B cell (primary cell): ENCODE measurements around the gene MT1M. TPM values are rescaled to one million over a fixed set of nuclear protein-coding genes. Genes with fewer than 3 reads are reported as not detected.

Source experiments
- ATAC-seq: fragments of 200-7000 bp; cut with Tn5 transposase; one replicate; pipeline ENCODE4 v1.10.0; 2021; ENCODE audit warnings: low read depth, mild to moderate bottlenecking, moderate number of reproducible peaks, moderate library complexity
- CTCF ChIA-PET: fragments of 350-600 bp; sonication (Branson Sonifier 250); formaldehyde crosslinking; loops from one replicate; lab custom pipeline; 2021; ENCODE audit warnings: antibody characterized with exemption, inconsistent platforms; lab: Charles Lee
- POLR2A ChIA-PET: fragments of 350-600 bp; sonication (Branson Sonifier 250); formaldehyde crosslinking; loops from one replicate; lab custom pipeline; 2021; ENCODE audit warnings: antibody characterized with exemption; lab: Charles Lee
- DNase-seq: peaks from one replicate; pipeline ENCODE4 v3.0.0; 2013
- H2AFZ ChIP-seq: 2 replicates; pipeline ENCODE4 v1.6.1; 2012; ENCODE audit warnings: mild to moderate bottlenecking, low read depth, low read length; ENCODE audit not compliant: insufficient read depth, poor library complexity, severe bottlenecking
- H3K27ac ChIP-seq, 2 donors: 1 replicate in 1 of 2; 2 replicates in 1 of 2; pipeline ENCODE4 v1.5.1; 2012 to 2013; ENCODE audit warnings: low read length in 2 of 2, mild to moderate bottlenecking in 2 of 2, moderate library complexity in 1 of 2
- H3K27me3 ChIP-seq, 4 experiments: fragments of 200-600 bp in 1 of 4; sonication (generic) in 1 of 4; replicated peaks in 1 of 4; 1 replicate in 2 of 4; 2 replicates in 2 of 4; pipeline versions ENCODE4 v1.6.1 to v1.7.0; 2013 to 2016; ENCODE audit warnings: low read length in 3 of 4, mild to moderate bottlenecking in 2 of 4, mixed read lengths in 1 of 4, moderate library complexity in 1 of 4; ENCODE audit not compliant: insufficient read depth in 4 of 4, control insufficient read depth in 3 of 4; ENCODE audit errors: control extremely low read depth in 1 of 4
- H3K36me3 ChIP-seq, 2 experiments: replicated peaks in 1 of 2; 1 replicate in 1 of 2; 2 replicates in 1 of 2; pipeline versions ENCODE4 v1.6.1 to v1.7.1; 2013; ENCODE audit warnings: low read length in 1 of 2; ENCODE audit not compliant: insufficient read depth in 2 of 2, control insufficient read depth in 1 of 2; ENCODE audit errors: control extremely low read depth in 1 of 2, extremely low read depth in 1 of 2
- H3K4me1 ChIP-seq, 2 donors: fragments of 200-600 bp in 1 of 2; sonication (generic) in 1 of 2; 1 replicate in 1 of 2; 2 replicates in 1 of 2; pipeline versions ENCODE4 v1.5.1 to v1.6.1; 2013 to 2017; ENCODE audit warnings: low read length in 2 of 2; ENCODE audit not compliant: control insufficient read depth in 2 of 2, insufficient read depth in 2 of 2
- H3K4me2 ChIP-seq: replicated peaks from 2 replicates; pipeline ENCODE3; 2012; ENCODE audit warnings: mild to moderate bottlenecking, low read depth, low read length; ENCODE audit not compliant: poor library complexity, severe bottlenecking
- H3K4me3 ChIP-seq, 5 experiments: fragments of 200-600 bp in 1 of 5; sonication (generic) in 1 of 5; 1 replicate in 3 of 5; 2 replicates in 2 of 5; pipeline versions ENCODE4 v1.5.1 to v1.7.0; 2011 to 2016; ENCODE audit warnings: low read length in 4 of 5, mild to moderate bottlenecking in 4 of 5, low read depth in 2 of 5, control low read depth in 1 of 5, moderate library complexity in 1 of 5; ENCODE audit not compliant: insufficient read depth in 1 of 5; ENCODE audit errors: control extremely low read depth in 1 of 5, extremely low read depth in 1 of 5
- H3K79me2 ChIP-seq: fragments of 200-600 bp; sonication (generic); one replicate; pipeline ENCODE4 v1.6.0; 2016; ENCODE audit warnings: low read length; ENCODE audit not compliant: control insufficient read depth, insufficient read depth
- H3K9ac ChIP-seq: fragments of 200-600 bp; sonication (generic); 2 replicates; pipeline ENCODE4 v1.6.1; 2017; ENCODE audit warnings: mild to moderate bottlenecking, low read length, moderate library complexity
- H3K9me3 ChIP-seq, 3 donors: one replicate each; pipeline versions ENCODE4 v1.6.1 to v1.7.1; 2013; ENCODE audit warnings: low read length in 2 of 3; ENCODE audit not compliant: control insufficient read depth in 2 of 3, insufficient read depth in 1 of 3; ENCODE audit errors: control extremely low read depth in 1 of 3
- H4K20me1 ChIP-seq: 2 replicates; pipeline ENCODE4 v1.6.0; 2012; ENCODE audit warnings: mild to moderate bottlenecking, low read length; ENCODE audit not compliant: insufficient read depth, control insufficient read depth, poor library complexity, severe bottlenecking
- H3K27ac Mint-ChIP-seq: one replicate; pipeline ENCODE4 v1.8.0; 2021; ENCODE audit warnings: mixed read lengths
- H3K27me3 Mint-ChIP-seq: one replicate; pipeline ENCODE4 v1.8.0; 2021; ENCODE audit warnings: mixed read lengths
- H3K4me1 Mint-ChIP-seq: one replicate; pipeline ENCODE4 v1.8.0; 2021; ENCODE audit warnings: mixed read lengths
- H3K4me3 Mint-ChIP-seq: one replicate; pipeline ENCODE4 v1.8.0; 2021; ENCODE audit warnings: mixed read lengths
- H3K9me3 Mint-ChIP-seq: one replicate; pipeline ENCODE4 v1.8.0; 2022; ENCODE audit warnings: mixed read lengths; ENCODE audit not compliant: insufficient read depth
- EZH2 ChIP-seq: IDR thresholded peaks from 2 replicates; pipeline ENCODE4 v1.6.1; 2012; ENCODE audit warnings: borderline replicate concordance, low read depth, mild to moderate bottlenecking, moderate library complexity, low read length; ENCODE audit not compliant: insufficient read depth, poor library complexity, severe bottlenecking
- WGBS: methylation state at CpG from one replicate; pipeline ENCODE4 v1.1.5; 2013; ENCODE audit warnings: missing lambda C conversion rate; ENCODE audit not compliant: insufficient coverage; 5-methylcytosine and 5-hydroxymethylcytosine counted together
- intact Hi-C: fragments of 100-400 bp; cut with micrococcal nuclease; formaldehyde crosslinking; loops from one replicate; pipeline ENCODE4 v1.10.0; 2022
- polyA plus RNA-seq: library from polyadenylated mRNA; depleted of rRNA; stranded (reverse); fragments of >200 nt; gene quantifications from 2 replicates; pipeline ENCODE4 v1.2.3, GENCODE V29; 2012
- total RNA-seq, 2 donors: library from RNA; stranded (reverse); fragments of 120-200 nt in 1 of 2; gene quantifications; 1 replicate in 1 of 2; 2 replicates in 1 of 2; pipeline versions ENCODE4 v1.2.3 to v1.2.4, GENCODE V29; 2013 to 2022
- TF ChIP-seq, protein P1 (sequence below): fragments of 200-600 bp; IDR thresholded peaks from one replicate; pipeline ENCODE4 v1.8.0; 2022; ENCODE audit warnings: antibody characterized with exemption, mild to moderate bottlenecking

MT1M gene
- total and polyA plus RNA-seq, 2 donors (not counting 1 experiment from before 2014, with no cell fraction given): not detected

DNA sequence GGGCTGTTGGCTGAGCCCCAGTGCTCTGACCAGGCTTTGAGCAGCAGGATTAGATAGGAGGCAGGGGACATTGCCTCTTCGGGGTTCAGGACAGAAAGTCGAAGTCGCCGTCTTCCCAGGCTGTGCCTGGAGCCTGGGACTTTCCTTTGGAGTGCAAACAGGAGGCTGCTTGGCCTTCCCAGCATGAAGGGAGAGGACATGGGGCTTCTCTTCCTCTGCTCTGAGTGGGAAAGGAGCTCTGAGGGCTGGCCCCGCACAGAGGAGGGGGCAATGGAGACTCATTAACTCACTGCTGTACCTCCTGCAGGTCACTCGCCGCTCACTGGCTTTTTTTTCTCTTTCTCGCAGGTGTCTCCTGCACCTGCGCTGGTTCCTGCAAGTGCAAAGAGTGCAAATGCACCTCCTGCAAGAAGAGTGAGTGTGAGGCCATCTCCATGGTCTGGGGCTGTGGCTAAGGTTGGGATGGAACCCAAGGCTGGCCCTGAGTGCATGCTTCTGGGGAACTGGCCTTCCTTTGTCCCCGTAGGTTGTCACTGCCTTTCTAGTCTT lies 25.9 kb downstream of the MT1M start:
- Histone ChIP-seq H3K27ac (no peak overlapping the region), H3K9ac (peak overlapping the region; percentile 75), H3K9me3 (peaks cover 0 to 5% (median 0%) of the 10 kb centered on the region in 3 donors), H2AFZ (peak overlapping the region; percentile 97), H4K20me1 (no peaks in the 10 kb centered on the region), H3K4me2 (peak overlapping the region; percentile 91), H3K36me3 (no peaks in the 10 kb centered on the region), H3K27me3 (peaks cover 0 to 19% (median 10%) of the 10 kb centered on the region in 4 experiments), H3K79me2 (no peaks in the 10 kb centered on the region), H3K4me1 (peaks cover 19 to 32% of the 10 kb centered on the region in 2 donors), H3K4me3 (peak overlapping the region in 4 of 5 experiments; percentile 57 to 79 (median 74))
- no peak for ATAC-seq
- peak overlapping the region; percentile 99 for H3K4me3 Mint-ChIP-seq
- intact Hi-C loops: no loop called here
- no peak for DNase-seq
- peaks cover 27% of the 10 kb centered on the region for H3K4me1 Mint-ChIP-seq
- H3K9me3 Mint-ChIP-seq: no peaks in the 10 kb centered on the region
- ChIA-PET CTCF (no interaction called here), POLR2A (no interaction called here)
- 41% methylated on average over 10 of the region's 10 CpGs for WGBS
- peaks cover 23% of the 10 kb centered on the region for H3K27me3 Mint-ChIP-seq
- TF ChIP-seq, protein P1, sequence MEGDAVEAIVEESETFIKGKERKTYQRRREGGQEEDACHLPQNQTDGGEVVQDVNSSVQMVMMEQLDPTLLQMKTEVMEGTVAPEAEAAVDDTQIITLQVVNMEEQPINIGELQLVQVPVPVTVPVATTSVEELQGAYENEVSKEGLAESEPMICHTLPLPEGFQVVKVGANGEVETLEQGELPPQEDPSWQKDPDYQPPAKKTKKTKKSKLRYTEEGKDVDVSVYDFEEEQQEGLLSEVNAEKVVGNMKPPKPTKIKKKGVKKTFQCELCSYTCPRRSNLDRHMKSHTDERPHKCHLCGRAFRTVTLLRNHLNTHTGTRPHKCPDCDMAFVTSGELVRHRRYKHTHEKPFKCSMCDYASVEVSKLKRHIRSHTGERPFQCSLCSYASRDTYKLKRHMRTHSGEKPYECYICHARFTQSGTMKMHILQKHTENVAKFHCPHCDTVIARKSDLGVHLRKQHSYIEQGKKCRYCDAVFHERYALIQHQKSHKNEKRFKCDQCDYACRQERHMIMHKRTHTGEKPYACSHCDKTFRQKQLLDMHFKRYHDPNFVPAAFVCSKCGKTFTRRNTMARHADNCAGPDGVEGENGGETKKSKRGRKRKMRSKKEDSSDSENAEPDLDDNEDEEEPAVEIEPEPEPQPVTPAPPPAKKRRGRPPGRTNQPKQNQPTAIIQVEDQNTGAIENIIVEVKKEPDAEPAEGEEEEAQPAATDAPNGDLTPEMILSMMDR: no peak
- TF ChIP-seq EZH2: no peak
- peak overlapping the region; percentile 90 for H3K27ac Mint-ChIP-seq
